HepG2 (cell line): Measurements from ENCODE around the gene RNU6-1. TPM values are rescaled to one million over a fixed set of nuclear protein-coding genes. Genes with fewer than 3 reads are reported as not detected.
A peak's percentile ranks its signal among the peaks of the same experiment; 100 is the strongest.

Experiments used
- MXI1 ChIP-seq: IDR thresholded peaks from 3 replicates; pipeline ENCODE4 v1.6.1; 2012; ENCODE audit warnings: low read depth, low read length, inconsistent platforms, borderline replicate concordance
- PHF5A ChIP-seq: IDR thresholded peaks from one replicate; pipeline ENCODE4 v1.6.1; 2018; ENCODE audit warnings: low read depth, missing genetic modification reagents; ENCODE audit not compliant: unreplicated experiment
- RNF2 ChIP-seq: fragments of 450-650 bp; conservative IDR thresholded peaks from 2 replicates; pipeline ENCODE4 v1.6.1; 2016; ENCODE audit warnings: low read depth
- WIZ ChIP-seq: sonication (generic); formaldehyde crosslinking; IDR thresholded peaks from 2 replicates; pipeline ENCODE4 v1.5.1; 2020; ENCODE audit warnings: mild to moderate bottlenecking, missing genetic modification reagents
- ZIK1 ChIP-seq: sonication (generic); formaldehyde crosslinking; IDR thresholded peaks from 2 replicates; pipeline ENCODE4 v1.5.0; 2020; ENCODE audit warnings: mild to moderate bottlenecking, low read depth, missing genetic modification reagents, borderline replicate concordance
- ZNF124 ChIP-seq: sonication (generic); formaldehyde crosslinking; IDR thresholded peaks from 2 replicates; pipeline ENCODE4 v1.4.0; 2020; ENCODE audit warnings: missing genetic modification reagents
- ZNF446 ChIP-seq: sonication (generic); formaldehyde crosslinking; IDR thresholded peaks from 2 replicates; pipeline ENCODE4 v1.5.0; 2020; ENCODE audit warnings: mild to moderate bottlenecking, missing genetic modification reagents
- ZNF501 ChIP-seq: sonication (generic); formaldehyde crosslinking; IDR thresholded peaks from 2 replicates; pipeline ENCODE4 v1.5.1; 2020; ENCODE audit warnings: mild to moderate bottlenecking, moderate library complexity, missing genetic modification reagents
- ZNF572 ChIP-seq: sonication (generic); formaldehyde crosslinking; IDR thresholded peaks from 2 replicates; pipeline ENCODE4 v1.5.1; 2020; ENCODE audit warnings: mild to moderate bottlenecking, missing genetic modification reagents
- polyA plus RNA-seq, 8 experiments: library from polyadenylated mRNA; depleted of rRNA in 3 of 8; stranded (reverse) in 7 of 8; unstranded in 1 of 8; fragments of >200 nt; fragmentation: Illumina TruSeq in 4 of 8; extraction: Trizol in 4 of 8; gene quantifications; 2 replicates each; pipeline versions ENCODE4 v1.2.1 to v1.2.3, GENCODE V29; 2011 to 2016; ENCODE audit warnings: low read depth in 4 of 8, missing spikeins in 1 of 8, mixed read lengths in 1 of 8; ENCODE audit not compliant: insufficient read depth in 1 of 8
- total RNA-seq, 5 experiments: library from RNA; depleted of rRNA; stranded (reverse); fragments of >200 nt; fragmentation: Illumina TruSeq; extraction: Trizol; gene quantifications; 2 replicates each; pipeline ENCODE4 v1.2.3, GENCODE V29; 2016; ENCODE audit warnings: low read depth in 1 of 5
- TF ChIP-seq, protein P1 (sequence below): sonication (generic); formaldehyde crosslinking; IDR thresholded peaks from 2 replicates; pipeline ENCODE4 v1.5.1; 2020; ENCODE audit warnings: missing genetic modification reagents, mild to moderate bottlenecking, borderline replicate concordance
- TF ChIP-seq, protein P2 (sequence below): IDR thresholded peaks from 2 replicates; pipeline ENCODE4 v1.6.1; 2016; ENCODE audit warnings: missing genetic modification reagents, missing compliant biosample characterization
- TF ChIP-seq, protein P3 (sequence below): IDR thresholded peaks from 2 replicates; pipeline ENCODE4 v1.6.1; 2016; ENCODE audit warnings: low read depth
- TF ChIP-seq, protein P4 (sequence below): sonication (generic); formaldehyde crosslinking; IDR thresholded peaks from 2 replicates; pipeline ENCODE4 v1.5.0; 2020; ENCODE audit warnings: mild to moderate bottlenecking, missing genetic modification reagents
- TF ChIP-seq, protein P5 (sequence below): sonication (generic); formaldehyde crosslinking; IDR thresholded peaks from 2 replicates; pipeline ENCODE4 v1.8.1; 2022; ENCODE audit warnings: low read depth, mild to moderate bottlenecking, missing genetic modification reagents
- TF ChIP-seq, protein P6 (sequence below): conservative IDR thresholded peaks from 2 replicates; pipeline ENCODE4 v1.6.1; 2018; ENCODE audit warnings: missing genetic modification reagents

Gene RNU6-1
- total and polyA plus RNA-seq, 2 of the 13 experiments (the other 11 are each of a cell fraction or from before 2014, with no cell fraction given), result under 0.01 TPM; not detected in 1

DNA sequence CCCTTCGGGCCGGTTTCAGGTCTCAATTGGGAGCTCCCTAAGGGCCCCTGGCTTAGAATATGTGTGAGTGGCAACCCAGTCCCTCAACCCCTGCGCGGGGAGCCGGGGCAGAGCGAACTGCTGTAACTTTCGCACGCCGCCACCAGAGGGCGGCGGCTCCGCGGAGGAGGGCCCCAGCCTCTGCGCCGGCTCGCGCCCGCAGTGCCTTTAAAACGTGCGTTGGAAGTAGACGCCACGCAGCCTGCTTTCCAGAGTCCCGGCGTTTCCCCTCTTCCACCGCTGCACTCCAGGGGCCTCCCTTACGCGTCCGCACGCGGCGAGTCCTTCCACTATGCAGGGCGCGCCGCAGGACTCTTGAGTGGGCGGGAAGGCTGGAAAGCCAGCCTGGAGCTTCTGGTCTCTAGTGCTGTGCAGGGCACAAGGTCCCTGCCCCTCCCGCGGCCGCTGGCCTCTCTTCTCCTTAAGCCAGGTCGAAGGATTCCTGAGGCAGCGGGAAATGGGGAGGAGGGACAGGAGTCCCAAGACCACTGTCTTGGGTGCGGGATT, 23.7 kb upstream of the RNU6-1 start (continued):
- TF ChIP-seq WIZ (peak; percentile 53; the same call in 1 of the 2 replicates), RNF2 (peak; percentile 71), PHF5A (CRISPR knock-in tag) (no peak), MXI1 (peak; percentile 71; the same call in 1 of the 3 replicates), ZIK1 (CRISPR knock-in tag) (0 out of 2 replicates have a peak, but pooled peaks have one; percentile 29), ZNF501 (CRISPR knock-in tag) (peak; percentile 50; the same call in 1 of the 2 replicates), ZNF124 (CRISPR knock-in tag) (peak; percentile 81; the same call in 1 of the 2 replicates), ZNF572 (CRISPR knock-in tag) (peak; percentile 68), ZNF446 (CRISPR knock-in tag) (no peak)
- TF ChIP-seq, protein P1, sequence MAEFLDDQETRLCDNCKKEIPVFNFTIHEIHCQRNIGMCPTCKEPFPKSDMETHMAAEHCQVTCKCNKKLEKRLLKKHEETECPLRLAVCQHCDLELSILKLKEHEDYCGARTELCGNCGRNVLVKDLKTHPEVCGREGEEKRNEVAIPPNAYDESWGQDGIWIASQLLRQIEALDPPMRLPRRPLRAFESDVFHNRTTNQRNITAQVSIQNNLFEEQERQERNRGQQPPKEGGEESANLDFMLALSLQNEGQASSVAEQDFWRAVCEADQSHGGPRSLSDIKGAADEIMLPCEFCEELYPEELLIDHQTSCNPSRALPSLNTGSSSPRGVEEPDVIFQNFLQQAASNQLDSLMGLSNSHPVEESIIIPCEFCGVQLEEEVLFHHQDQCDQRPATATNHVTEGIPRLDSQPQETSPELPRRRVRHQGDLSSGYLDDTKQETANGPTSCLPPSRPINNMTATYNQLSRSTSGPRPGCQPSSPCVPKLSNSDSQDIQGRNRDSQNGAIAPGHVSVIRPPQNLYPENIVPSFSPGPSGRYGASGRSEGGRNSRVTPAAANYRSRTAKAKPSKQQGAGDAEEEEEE (CRISPR knock-in tag), result peak; percentile 82; the same call in 1 of the 2 replicates
- TF ChIP-seq, protein P2, sequence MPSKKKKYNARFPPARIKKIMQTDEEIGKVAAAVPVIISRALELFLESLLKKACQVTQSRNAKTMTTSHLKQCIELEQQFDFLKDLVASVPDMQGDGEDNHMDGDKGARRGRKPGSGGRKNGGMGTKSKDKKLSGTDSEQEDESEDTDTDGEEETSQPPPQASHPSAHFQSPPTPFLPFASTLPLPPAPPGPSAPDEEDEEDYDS (CRISPR knock-in tag), result no peak; the same call in 1 of the 2 replicates
- TF ChIP-seq, protein P3, sequence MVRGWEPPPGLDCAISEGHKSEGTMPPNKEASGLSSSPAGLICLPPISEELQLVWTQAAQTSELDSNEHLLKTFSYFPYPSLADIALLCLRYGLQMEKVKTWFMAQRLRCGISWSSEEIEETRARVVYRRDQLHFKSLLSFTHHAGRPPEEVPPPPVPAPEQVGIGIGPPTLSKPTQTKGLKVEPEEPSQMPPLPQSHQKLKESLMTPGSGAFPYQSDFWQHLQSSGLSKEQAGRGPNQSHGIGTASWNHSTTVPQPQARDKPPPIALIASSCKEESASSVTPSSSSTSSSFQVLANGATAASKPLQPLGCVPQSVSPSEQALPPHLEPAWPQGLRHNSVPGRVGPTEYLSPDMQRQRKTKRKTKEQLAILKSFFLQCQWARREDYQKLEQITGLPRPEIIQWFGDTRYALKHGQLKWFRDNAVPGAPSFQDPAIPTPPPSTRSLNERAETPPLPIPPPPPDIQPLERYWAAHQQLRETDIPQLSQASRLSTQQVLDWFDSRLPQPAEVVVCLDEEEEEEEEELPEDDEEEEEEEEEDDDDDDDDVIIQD (CRISPR knock-in tag), result no peak
- TF ChIP-seq, protein P4, sequence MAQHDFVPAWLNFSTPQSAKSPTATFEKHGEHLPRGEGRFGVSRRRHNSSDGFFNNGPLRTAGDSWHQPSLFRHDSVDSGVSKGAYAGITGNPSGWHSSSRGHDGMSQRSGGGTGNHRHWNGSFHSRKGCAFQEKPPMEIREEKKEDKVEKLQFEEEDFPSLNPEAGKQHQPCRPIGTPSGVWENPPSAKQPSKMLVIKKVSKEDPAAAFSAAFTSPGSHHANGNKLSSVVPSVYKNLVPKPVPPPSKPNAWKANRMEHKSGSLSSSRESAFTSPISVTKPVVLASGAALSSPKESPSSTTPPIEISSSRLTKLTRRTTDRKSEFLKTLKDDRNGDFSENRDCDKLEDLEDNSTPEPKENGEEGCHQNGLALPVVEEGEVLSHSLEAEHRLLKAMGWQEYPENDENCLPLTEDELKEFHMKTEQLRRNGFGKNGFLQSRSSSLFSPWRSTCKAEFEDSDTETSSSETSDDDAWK (CRISPR knock-in tag), result no peak
- TF ChIP-seq, protein P5, sequence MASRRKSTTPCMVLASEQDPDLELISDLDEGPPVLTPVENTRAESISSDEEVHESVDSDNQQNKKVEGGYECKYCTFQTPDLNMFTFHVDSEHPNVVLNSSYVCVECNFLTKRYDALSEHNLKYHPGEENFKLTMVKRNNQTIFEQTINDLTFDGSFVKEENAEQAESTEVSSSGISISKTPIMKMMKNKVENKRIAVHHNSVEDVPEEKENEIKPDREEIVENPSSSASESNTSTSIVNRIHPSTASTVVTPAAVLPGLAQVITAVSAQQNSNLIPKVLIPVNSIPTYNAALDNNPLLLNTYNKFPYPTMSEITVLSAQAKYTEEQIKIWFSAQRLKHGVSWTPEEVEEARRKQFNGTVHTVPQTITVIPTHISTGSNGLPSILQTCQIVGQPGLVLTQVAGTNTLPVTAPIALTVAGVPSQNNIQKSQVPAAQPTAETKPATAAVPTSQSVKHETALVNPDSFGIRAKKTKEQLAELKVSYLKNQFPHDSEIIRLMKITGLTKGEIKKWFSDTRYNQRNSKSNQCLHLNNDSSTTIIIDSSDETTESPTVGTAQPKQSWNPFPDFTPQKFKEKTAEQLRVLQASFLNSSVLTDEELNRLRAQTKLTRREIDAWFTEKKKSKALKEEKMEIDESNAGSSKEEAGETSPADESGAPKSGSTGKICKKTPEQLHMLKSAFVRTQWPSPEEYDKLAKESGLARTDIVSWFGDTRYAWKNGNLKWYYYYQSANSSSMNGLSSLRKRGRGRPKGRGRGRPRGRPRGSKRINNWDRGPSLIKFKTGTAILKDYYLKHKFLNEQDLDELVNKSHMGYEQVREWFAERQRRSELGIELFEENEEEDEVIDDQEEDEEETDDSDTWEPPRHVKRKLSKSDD, result peak; percentile 35; the same call in 1 of the 2 replicates
- TF ChIP-seq, protein P6, sequence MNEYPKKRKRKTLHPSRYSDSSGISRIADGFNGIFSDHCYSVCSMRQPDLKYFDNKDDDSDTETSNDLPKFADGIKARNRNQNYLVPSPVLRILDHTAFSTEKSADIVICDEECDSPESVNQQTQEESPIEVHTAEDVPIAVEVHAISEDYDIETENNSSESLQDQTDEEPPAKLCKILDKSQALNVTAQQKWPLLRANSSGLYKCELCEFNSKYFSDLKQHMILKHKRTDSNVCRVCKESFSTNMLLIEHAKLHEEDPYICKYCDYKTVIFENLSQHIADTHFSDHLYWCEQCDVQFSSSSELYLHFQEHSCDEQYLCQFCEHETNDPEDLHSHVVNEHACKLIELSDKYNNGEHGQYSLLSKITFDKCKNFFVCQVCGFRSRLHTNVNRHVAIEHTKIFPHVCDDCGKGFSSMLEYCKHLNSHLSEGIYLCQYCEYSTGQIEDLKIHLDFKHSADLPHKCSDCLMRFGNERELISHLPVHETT, result no peak
